CD4-positive, alpha-beta T cell (primary cell): ENCODE data around the gene ANKRD40. TPM values are rescaled to one million over a fixed set of nuclear protein-coding genes. Genes with fewer than 3 reads are reported as not detected.

Experiments used
- ATAC-seq: fragments of 200-7000 bp; cut with Tn5 transposase; one replicate; pipeline ENCODE4 v1.10.0; 2022; ENCODE audit warnings: mild to moderate bottlenecking; ENCODE audit not compliant: poor library complexity
- CTCF ChIA-PET: fragments of 350-600 bp; sonication (Branson Sonifier 250); formaldehyde crosslinking; loops from one replicate; lab custom pipeline; 2021; ENCODE audit warnings: antibody characterized with exemption, inconsistent platforms; lab: Charles Lee
- POLR2A ChIA-PET: fragments of 350-600 bp; sonication (Branson Sonifier 250); formaldehyde crosslinking; loops from one replicate; lab custom pipeline; 2021; ENCODE audit warnings: antibody characterized with exemption, inconsistent platforms; lab: Charles Lee
- DNase-seq, 14 experiments: peaks; one replicate each; pipeline ENCODE4 v3.0.0-alpha.2; 2013 to 2020; ENCODE audit warnings: mixed read lengths in 2 of 14
- H3K27ac ChIP-seq, 2 donors: one replicate each; pipeline versions ENCODE4 v1.5.1 to v1.7.0; 2013; ENCODE audit warnings: low read length in 2 of 2, low read depth in 1 of 2, mild to moderate bottlenecking in 1 of 2
- H3K27me3 ChIP-seq, 2 experiments: 1 replicate in 1 of 2; 2 replicates in 1 of 2; pipeline versions ENCODE4 v1.6.1 to v1.7.0; 2013; ENCODE audit warnings: low read length in 2 of 2, control low read depth in 1 of 2, mild to moderate bottlenecking in 1 of 2, moderate library complexity in 1 of 2; ENCODE audit not compliant: insufficient read depth in 2 of 2, control insufficient read depth in 1 of 2
- H3K36me3 ChIP-seq: one replicate; pipeline ENCODE4 v1.6.1; 2013; ENCODE audit warnings: low read length, control low read depth; ENCODE audit not compliant: insufficient read depth
- H3K4me1 ChIP-seq: one replicate; pipeline ENCODE4 v1.6.1; 2013; ENCODE audit warnings: low read length, control low read depth; ENCODE audit not compliant: insufficient read depth
- H3K4me3 ChIP-seq: one replicate; pipeline ENCODE4 v1.5.1; 2013; ENCODE audit warnings: mild to moderate bottlenecking, low read length, moderate library complexity
- H3K9me3 ChIP-seq, 2 experiments: 1 replicate in 1 of 2; 2 replicates in 1 of 2; pipeline versions ENCODE4 v1.6.1 to v1.7.0; 2013; ENCODE audit warnings: low read length in 2 of 2, mild to moderate bottlenecking in 2 of 2, control low read depth in 1 of 2, moderate library complexity in 1 of 2; ENCODE audit not compliant: control insufficient read depth in 1 of 2, insufficient read depth in 1 of 2
- H3K27ac Mint-ChIP-seq: one replicate; pipeline ENCODE4 v1.8.0; 2020; ENCODE audit warnings: mixed read lengths
- H3K27me3 Mint-ChIP-seq: one replicate; pipeline ENCODE4 v1.8.0; 2021; ENCODE audit warnings: mixed read lengths
- H3K36me3 Mint-ChIP-seq: one replicate; pipeline ENCODE4 v1.8.0; 2021; ENCODE audit warnings: low read depth, mixed read lengths
- H3K4me1 Mint-ChIP-seq: one replicate; pipeline ENCODE4 v1.8.0; 2021; ENCODE audit warnings: low read depth, mixed read lengths
- H3K4me3 Mint-ChIP-seq: one replicate; pipeline ENCODE4 v1.8.0; 2020; ENCODE audit warnings: mild to moderate bottlenecking, mixed read lengths
- H3K9me3 Mint-ChIP-seq: one replicate; pipeline ENCODE4 v1.8.0; 2020; ENCODE audit warnings: mixed read lengths
- intact Hi-C, 2 experiments: fragments of 100-400 bp; cut with DNase I in 1 of 2; cut with micrococcal nuclease in 1 of 2; formaldehyde crosslinking; loops; one replicate each; pipeline versions ENCODE4 v1.15.1 to v1.9.0; 2023 to 2025; cut with DNase I, micrococcal nuclease
- total RNA-seq, 174 experiments: library from RNA in 2 of 174; stranded (reverse) in 2 of 174; gene quantifications; one replicate each; pipeline ENCODE4 v1.2.3 and lab custom pipeline; 2021 to 2026
- TF ChIP-seq, protein P1 (sequence below): fragments of 200-600 bp; IDR thresholded peaks from one replicate; pipeline ENCODE4 v1.8.0; 2022; ENCODE audit warnings: antibody characterized with exemption, mild to moderate bottlenecking

ANKRD40 gene
- total RNA-seq, 2 experiments from 2014 or later, result 22.8 to 24.0 TPM

GRCh38 chr17:50684288-50684611 lies 23.5 kb downstream of the ANKRD40 start:
- Mint-ChIP-seq H3K27me3 (peaks cover 27% of the 10 kb centered on the region), H3K9me3 (no peaks in the 10 kb centered on the region), H3K4me3 (no peak overlapping the region), H3K4me1 (no peaks in the 10 kb centered on the region), H3K36me3 (no peaks in the 10 kb centered on the region), H3K27ac (no peak overlapping the region)
- Histone ChIP-seq H3K9me3 (no peaks in the 10 kb centered on the region), H3K4me3 (no peak overlapping the region), H3K27me3 (no peaks in the 10 kb centered on the region), H3K27ac (no peak overlapping the region), H3K4me1 (no peaks in the 10 kb centered on the region), H3K36me3 (no peaks in the 10 kb centered on the region)
- no peak for DNase-seq
- ATAC-seq, result no peak
- intact Hi-C loops, result no loop called here
- ChIA-PET CTCF (no interaction called here), POLR2A (no interaction called here)
- TF ChIP-seq, protein P1, sequence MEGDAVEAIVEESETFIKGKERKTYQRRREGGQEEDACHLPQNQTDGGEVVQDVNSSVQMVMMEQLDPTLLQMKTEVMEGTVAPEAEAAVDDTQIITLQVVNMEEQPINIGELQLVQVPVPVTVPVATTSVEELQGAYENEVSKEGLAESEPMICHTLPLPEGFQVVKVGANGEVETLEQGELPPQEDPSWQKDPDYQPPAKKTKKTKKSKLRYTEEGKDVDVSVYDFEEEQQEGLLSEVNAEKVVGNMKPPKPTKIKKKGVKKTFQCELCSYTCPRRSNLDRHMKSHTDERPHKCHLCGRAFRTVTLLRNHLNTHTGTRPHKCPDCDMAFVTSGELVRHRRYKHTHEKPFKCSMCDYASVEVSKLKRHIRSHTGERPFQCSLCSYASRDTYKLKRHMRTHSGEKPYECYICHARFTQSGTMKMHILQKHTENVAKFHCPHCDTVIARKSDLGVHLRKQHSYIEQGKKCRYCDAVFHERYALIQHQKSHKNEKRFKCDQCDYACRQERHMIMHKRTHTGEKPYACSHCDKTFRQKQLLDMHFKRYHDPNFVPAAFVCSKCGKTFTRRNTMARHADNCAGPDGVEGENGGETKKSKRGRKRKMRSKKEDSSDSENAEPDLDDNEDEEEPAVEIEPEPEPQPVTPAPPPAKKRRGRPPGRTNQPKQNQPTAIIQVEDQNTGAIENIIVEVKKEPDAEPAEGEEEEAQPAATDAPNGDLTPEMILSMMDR, result no peak

GRCh38 chr17:50683434-50684287 lies 24.1 kb downstream of the ANKRD40 start:
- H3K4me3 ChIP-seq, result no peak overlapping the region
- H3K9me3 Mint-ChIP-seq, result no peaks in the 10 kb centered on the region
- no peaks in the 10 kb centered on the region for H3K4me1 ChIP-seq
- no peak overlapping the region for H3K4me3 Mint-ChIP-seq
- no peak overlapping the region for H3K27ac Mint-ChIP-seq
- intact Hi-C loops, result no loop called here
- no peak overlapping the region for H3K27ac ChIP-seq
- no peak for DNase-seq
- peaks cover 31% of the 10 kb centered on the region for H3K27me3 Mint-ChIP-seq
- no peaks in the 10 kb centered on the region for H3K4me1 Mint-ChIP-seq
- ChIA-PET POLR2A (no interaction called here), CTCF (no interaction called here)
- ATAC-seq, result no peak
- H3K9me3 ChIP-seq, result no peaks in the 10 kb centered on the region
- TF ChIP-seq, protein P1, result no peak
- H3K36me3 Mint-ChIP-seq, result no peaks in the 10 kb centered on the region
- peaks cover 0 to 3% of the 10 kb centered on the region in 2 experiments for H3K27me3 ChIP-seq
- no peaks in the 10 kb centered on the region for H3K36me3 ChIP-seq

GRCh38 chr17:50682938-50683337 lies 24.8 kb downstream of the ANKRD40 start:
- TF ChIP-seq, protein P1, result no peak
- Mint-ChIP-seq H3K9me3 (no peaks in the 10 kb centered on the region), H3K4me3 (no peak overlapping the region), H3K27ac (no peak overlapping the region), H3K4me1 (no peaks in the 10 kb centered on the region), H3K27me3 (peaks cover 31% of the 10 kb centered on the region), H3K36me3 (no peaks in the 10 kb centered on the region)
- H3K4me1 ChIP-seq, result no peaks in the 10 kb centered on the region
- no peak for ATAC-seq
- no peaks in the 10 kb centered on the region for H3K36me3 ChIP-seq
- no peak overlapping the region for H3K4me3 ChIP-seq
- peaks cover 0 to 3% of the 10 kb centered on the region in 2 experiments for H3K27me3 ChIP-seq
- H3K27ac ChIP-seq, result no peak overlapping the region
- DNase-seq, result no peak
- ChIA-PET POLR2A (no interaction called here), CTCF (no interaction called here)
- no peaks in the 10 kb centered on the region for H3K9me3 ChIP-seq
- intact Hi-C loops, result no loop called here
